Stimulated activated CD8-positive, alpha-beta memory T cell treated with anti-CD3 and anti-CD28 coated beads, Interleukin-4, amount 100 ng/mL, for 1 hour (primary cell): ENCODE data around the gene FAM78A.
"Not testable (repeated sequence)": the region's sequence is repeated elsewhere in the genome, so short reads cannot be mapped to it uniquely, and the experiment has no call there.

Experiments
- DNase-seq, 2 donors: peaks; one replicate each; pipeline ENCODE4 v3.0.0-alpha.2; 2020; ENCODE audit warnings: low read depth in 2 of 2, low spot score in 1 of 2

The FAM78A gene

GRCh38 chr9:131214286-131214856, 61.9 kb downstream of the FAM78A start:
- no peak for DNase-seq

DNA sequence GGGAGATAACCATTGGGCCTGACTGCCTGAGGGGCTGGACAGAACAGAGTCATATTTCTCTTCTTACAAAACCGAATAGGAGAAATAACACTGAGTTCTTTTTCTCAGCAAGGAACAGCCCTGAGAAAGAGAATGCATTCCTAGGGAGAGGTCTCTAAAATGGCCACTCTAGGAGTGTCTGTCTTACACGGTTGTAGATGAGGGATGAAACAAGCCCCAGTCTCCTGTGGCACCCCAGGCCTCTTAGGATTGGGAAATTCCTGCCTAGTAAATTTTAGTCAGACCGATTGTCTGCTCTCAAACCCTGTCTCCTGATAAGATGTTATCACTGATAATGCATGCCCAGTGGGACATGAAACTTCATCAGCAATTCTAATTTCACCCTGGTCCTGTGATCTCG, 64.4 kb downstream of the FAM78A start:
- not testable (repeated sequence) for DNase-seq
